VCaP (cell line): ENCODE results near the gene SMAD2.
"Not testable (repeated sequence)": the region's sequence is repeated elsewhere in the genome, so short reads cannot be mapped to it uniquely, and the experiment has no call there.

Source experiments
- H3K27ac ChIP-seq: fragments of 450-650 bp; 2 replicates; pipeline ENCODE4 v1.5.1; 2017
- CTCF ChIP-seq: fragments of 450-650 bp; conservative IDR thresholded peaks from 2 replicates; pipeline ENCODE4 v1.5.1; 2017; ENCODE audit warnings: mild to moderate bottlenecking, moderate library complexity

The SMAD2 gene

GRCh38 chr18:47969816-47970215 is 39.4 kb upstream of the SMAD2 start:
- TF ChIP-seq CTCF, result no peak

GRCh38 chr18:47968721-47969120 is 38.3 kb upstream of the SMAD2 start:
- no peak for TF ChIP-seq CTCF
- no peak overlapping the region for H3K27ac ChIP-seq

More at GRCh38 chr18:47969816-47970215, 39.4 kb upstream of the SMAD2 start:
- no peak overlapping the region for H3K27ac ChIP-seq

GRCh38 chr18:47968006-47968676 is 37.7 kb upstream of the SMAD2 start:
- no peak overlapping the region for H3K27ac ChIP-seq
- TF ChIP-seq CTCF, result no peak

GRCh38 chr18:47964053-47964452 is 33.6 kb upstream of the SMAD2 start:
- H3K27ac ChIP-seq, result no peak overlapping the region
- TF ChIP-seq CTCF, result no peak

GRCh38 chr18:47961003-47961402 is 30.5 kb upstream of the SMAD2 start:
- H3K27ac ChIP-seq, result not testable (repeated sequence)

GRCh38 chr18:47953471-47953931 is 23.0 kb upstream of the SMAD2 start:
- no peak for TF ChIP-seq CTCF
- H3K27ac ChIP-seq, result no peak overlapping the region

GRCh38 chr18:47950511-47950910 is 20.1 kb upstream of the SMAD2 start:
- H3K27ac ChIP-seq, result no peak overlapping the region
- no peak for TF ChIP-seq CTCF

GRCh38 chr18:47949202-47949601 is 18.7 kb upstream of the SMAD2 start:
- no peak overlapping the region for H3K27ac ChIP-seq
- TF ChIP-seq CTCF, result no peak
